GM19035 (cell line): ENCODE results near the gene PARP12.

Experiments
- ATAC-seq: cut with Tn5 transposase; IDR thresholded peaks from one replicate; pipeline ENCODE4 v1.9.1; 2021; ENCODE audit not compliant: unreplicated experiment

Gene PARP12

GRCh38 chr7:140035400-140036223 is 27.1 kb downstream of the PARP12 start:
- ATAC-seq: no peak

GRCh38 chr7:140034421-140034820 is 28.3 kb downstream of the PARP12 start:
- ATAC-seq: no peak

- ATAC-seq: no peak
Observed at GRCh38 chr7:140033779-140034363, 28.9 kb downstream of the PARP12 start.

DNA sequence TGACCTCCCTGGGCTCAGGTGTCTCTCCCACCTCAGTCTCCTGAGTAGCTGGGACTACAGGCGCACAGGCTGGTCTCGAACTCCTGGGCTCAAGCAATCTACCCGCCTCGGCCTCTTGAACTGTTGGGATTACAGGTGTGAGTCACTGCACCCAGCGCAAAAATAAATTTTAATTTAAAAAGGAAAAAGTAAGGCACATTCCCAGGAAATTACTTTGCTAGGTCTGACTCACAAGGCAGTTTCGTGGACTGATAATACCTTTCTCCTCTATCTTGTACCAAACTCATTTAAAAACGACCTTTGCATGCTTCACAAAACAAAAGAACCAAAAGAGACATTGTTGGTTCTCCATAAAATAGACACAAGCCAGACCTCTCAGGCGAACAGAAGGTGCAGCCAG is 29.7 kb downstream of the PARP12 start:
- ATAC-seq: no peak

GRCh38 chr7:140031364-140031763 is 31.4 kb downstream of the PARP12 start:
- no peak for ATAC-seq

DNA sequence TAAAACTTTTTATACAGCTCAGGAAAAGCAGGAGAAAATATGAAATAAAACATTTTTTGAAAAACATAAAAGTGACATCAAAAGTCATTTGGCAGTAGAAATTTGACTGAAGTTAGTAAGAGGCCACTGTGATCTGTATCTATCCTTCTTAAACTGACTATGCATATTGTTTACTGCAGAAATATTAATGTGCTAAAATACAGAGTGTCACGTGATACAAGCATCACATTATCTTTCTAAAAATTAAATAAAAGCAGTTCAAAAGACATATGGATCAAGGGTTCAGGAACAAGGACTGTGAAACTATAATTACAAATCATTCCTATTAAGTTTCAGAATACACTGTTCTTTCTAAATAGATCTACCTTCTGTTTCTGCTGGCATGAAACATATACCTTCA is 33.7 kb downstream of the PARP12 start:
- ATAC-seq: no peak

- ATAC-seq: no peak
Observed at GRCh38 chr7:140028311-140028710, 34.4 kb downstream of the PARP12 start.

GRCh38 chr7:140027858-140028257 is 34.9 kb downstream of the PARP12 start:
- ATAC-seq: no peak

GRCh38 chr7:140026935-140027334 is 35.8 kb downstream of the PARP12 start:
- ATAC-seq: no peak

- ATAC-seq: no peak
Observed at GRCh38 chr7:140025814-140026433, 36.8 kb downstream of the PARP12 start.

- ATAC-seq: no peak
Observed at GRCh38 chr7:140025241-140025640, 37.5 kb downstream of the PARP12 start.

GRCh38 chr7:140024585-140024984 is 38.2 kb downstream of the PARP12 start:
- no peak for ATAC-seq

GRCh38 chr7:140023728-140024127 is 39.0 kb downstream of the PARP12 start:
- no peak for ATAC-seq

DNA sequence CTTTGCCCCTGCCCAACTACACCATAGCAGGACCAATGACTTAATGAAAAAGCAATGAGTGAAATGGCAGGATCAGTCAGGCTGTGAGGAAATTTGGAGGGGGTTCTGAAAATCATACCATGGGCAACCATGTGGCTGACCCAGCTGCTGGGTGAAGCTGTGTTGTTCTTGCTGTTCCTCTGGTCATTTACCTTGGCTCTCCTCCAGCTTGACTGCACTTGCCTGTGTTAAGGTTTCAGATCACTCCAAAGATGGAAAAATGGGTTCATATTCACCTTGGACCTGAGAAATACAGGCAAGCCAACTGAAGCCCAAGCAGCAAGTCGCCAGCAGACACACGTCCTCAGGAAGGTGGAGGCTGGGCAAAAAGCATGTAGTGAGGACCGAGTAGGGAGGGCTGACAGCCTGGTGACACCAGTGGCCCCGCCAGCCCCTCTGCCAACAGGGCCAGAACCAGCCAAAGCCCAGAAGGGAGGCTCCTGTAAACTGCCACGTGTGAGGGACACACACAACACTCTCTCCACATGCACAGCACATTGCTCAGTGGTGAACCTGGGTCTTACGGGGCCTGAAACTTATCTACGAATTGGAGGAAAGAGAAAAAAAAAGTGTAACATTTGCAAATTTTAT is 40.1 kb downstream of the PARP12 start:
- ATAC-seq: no peak

DNA sequence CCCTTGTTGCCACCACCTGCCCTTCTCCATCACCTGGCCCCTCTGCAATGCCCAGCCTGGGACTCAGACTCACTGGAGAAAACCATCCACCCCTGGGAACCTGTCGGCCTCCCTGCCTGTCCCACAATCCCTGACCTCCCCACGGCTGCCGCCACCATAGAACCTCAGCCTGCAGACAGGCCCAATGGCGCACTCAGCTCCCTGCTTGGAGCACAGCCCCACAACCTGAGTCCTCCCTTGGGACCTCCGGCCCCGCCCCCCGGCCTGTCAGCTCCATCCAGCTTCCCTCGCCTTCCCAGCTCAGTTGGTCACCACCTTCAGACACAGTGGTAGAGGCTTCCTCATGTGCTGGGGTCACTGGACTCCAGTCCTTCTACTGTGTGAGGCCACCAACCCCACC is 41.1 kb downstream of the PARP12 start:
- ATAC-seq: no peak

DNA sequence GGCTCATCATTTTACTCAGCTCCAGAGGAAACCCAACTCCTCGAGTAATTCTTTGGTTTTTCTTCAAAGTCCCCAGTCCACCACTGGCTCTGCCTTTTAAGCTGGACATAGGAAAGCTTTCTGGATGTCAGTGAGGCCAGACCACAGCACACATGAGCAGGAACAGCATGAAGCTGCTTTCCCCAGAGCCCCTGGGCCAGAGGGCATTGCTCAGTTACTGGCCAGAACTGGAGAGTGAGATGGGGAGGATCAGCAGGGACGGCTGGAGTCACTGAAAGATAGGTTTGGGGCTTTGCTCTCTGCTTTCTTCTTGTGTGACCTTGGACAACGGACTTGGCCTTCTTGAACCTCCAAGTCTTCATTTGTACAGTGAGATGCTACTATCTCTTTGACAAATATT is 43.1 kb downstream of the PARP12 start:
- no peak for ATAC-seq

DNA sequence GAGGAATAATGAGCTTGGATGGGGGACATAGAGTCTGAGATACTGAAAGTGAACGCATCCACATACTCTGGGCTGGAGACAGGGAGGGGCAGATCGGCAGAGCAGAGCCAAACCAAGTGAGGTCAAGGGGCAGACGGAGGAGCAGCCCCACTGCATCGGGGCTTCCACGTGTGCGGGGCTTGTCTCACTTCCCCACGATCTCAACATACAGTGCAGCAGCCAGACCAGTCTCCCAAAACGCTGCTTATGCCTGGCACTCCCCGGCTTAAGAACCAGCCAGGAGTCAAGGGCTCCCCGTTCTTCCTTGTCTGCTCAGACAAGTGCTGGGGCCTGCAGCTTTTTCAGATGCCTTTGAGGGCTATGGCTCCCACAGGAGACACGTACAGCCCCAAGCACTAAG is 43.6 kb downstream of the PARP12 start:
- no peak for ATAC-seq

GRCh38 chr7:140018125-140019043 is 44.4 kb downstream of the PARP12 start:
- no peak for ATAC-seq

DNA sequence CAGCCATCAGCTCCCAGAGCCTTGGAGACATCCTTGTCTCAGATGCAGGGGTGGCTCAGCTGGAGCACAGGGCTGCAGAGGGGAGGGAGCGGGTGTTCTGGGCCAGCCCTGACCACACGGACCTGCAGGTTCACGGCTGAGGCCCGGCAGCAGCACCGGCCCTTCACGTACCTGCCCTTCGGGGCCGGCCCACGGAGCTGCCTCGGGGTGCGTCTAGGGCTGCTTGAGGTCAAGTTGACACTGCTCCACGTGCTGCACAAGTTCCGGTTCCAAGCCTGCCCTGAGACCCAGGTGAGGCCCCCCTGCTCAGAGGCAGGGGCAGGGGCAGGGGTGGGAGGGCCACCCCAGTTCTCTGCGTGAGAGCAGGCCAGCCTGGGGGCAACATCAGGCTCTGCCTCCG is 45.2 kb downstream of the PARP12 start:
- ATAC-seq: no peak

GRCh38 chr7:140017034-140017433 is 45.7 kb downstream of the PARP12 start:
- ATAC-seq: no peak

DNA sequence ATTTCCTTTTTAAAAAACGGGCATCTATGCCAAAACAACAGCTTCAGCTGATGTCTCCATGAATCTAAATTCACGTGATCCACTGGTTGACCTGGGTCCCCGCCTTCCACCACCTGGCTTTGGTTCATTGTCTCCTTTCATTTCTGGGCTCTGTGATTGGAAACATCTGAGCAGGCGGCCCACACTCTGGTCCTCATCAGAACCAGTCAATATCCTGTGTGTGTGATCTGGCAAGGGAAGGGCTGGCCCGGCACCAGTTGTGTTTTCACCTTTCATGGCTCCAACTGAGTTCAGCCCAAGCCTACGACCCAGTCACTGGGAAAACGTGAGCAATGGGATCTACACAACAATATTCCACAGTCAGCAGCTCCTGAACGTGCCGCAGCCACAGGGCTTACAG is 46.2 kb downstream of the PARP12 start:
- no peak for ATAC-seq
